Right renal pelvis (tissue), 4 donors: ENCODE data around the gene CLEC4E. TPM values are rescaled to one million over a fixed set of nuclear protein-coding genes. Genes with fewer than 3 reads are reported as not detected.
A peak's percentile ranks its signal among the peaks of the same experiment; 100 is the strongest.
"Not testable (repeated sequence)": the region's sequence is repeated elsewhere in the genome, so short reads cannot be mapped to it uniquely, and the experiment has no call there.

Source experiments
- DNase-seq, 4 donors: peaks; one replicate each; pipeline ENCODE4 v3.0.0-alpha.2; 2013; ENCODE audit warnings: low read depth in 4 of 4, low spot score in 3 of 4, missing footprints in 1 of 4
- polyA plus RNA-seq, 4 donors: library from polyadenylated mRNA; unstranded; fragments of 120-200 nt; gene quantifications; one replicate each; pipeline ENCODE4 v1.2.1, GENCODE V29; 2013; ENCODE audit not compliant: insufficient read length in 4 of 4

CLEC4E gene
- polyA plus RNA-seq, 4 donors, result 1.4 to 3.2 (median 2.0) TPM

DNA sequence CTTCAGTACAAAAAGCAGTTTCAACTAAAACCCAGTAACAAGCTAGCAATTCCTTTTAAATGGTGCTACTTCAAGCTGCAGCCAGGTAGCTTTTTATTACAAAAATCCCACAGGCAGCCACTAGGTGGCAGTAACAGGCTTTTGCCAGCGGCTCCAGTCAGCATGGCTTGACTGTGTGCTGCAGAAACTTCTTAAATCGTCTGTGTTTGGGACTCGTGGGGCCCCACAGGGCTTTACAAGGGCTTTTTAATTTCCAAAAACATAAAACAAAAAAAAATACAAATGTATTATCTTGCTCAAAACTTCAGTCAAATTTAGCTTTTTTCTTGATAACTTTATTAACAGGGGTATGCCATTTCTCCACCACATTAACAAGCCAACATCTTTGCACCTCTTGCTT, 3.6 kb upstream of the CLEC4E start:
- DNase-seq, result peak; percentile 44 to 54 (median 48)

DNA sequence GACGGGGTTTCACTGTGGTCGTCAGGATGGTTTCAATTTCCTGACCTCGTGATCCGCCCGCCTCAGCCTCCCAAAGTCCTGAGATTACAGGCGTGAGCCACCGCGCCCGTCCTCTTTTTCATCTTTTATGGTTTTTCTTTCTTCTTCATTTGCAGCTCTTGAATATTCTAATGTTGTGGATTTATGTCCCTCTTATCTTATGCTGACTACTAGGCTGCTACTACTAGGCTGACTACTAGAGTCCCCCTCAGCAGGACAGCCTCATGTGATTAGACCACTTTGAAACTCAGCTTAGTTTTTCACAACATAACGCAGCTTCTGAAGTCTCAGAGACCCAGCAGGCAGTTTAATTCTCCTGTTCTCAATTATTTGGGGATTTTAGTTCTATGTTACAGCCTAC, 857 bp upstream of the CLEC4E start:
- no peak for DNase-seq

DNA sequence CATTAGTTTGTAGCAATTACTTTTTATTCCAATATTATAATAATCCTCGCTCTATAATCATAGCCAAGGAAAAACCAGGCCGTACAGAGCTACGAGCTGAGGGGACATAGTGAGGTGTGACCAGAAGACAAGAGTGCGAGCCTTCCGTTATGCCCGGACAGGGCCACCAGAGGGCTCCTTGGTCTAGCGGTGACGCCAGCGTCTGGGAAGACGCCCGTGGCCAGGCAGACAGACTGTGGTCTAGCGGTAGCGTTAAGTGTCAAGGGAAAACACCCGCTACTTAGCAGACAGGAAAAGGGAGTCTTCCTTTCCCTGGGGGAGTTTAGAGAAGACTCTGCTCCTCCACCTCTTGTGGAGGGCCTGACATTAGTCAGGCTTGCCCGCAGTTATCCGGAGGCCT, 2.9 kb downstream of the CLEC4E start:
- not testable (repeated sequence) for DNase-seq

DNA sequence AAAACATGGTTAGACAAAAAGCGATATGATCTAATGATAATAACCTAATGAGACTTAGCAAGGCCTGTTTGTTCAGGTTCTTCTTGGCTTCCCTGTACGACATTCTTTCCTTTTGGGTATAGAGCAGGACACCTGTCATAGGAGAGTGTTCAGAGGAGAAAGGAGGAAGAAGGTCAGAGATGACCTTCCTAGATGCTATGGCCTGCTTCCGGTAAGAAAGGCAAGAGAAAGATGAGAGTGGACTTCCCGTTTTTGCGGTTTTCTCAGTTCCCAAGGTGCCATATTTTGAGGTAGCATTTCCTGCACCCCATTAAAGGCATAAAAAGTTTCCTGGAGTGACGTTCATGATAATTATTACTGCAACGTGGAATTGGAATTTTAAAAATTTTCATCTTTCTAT, 8.7 kb downstream of the CLEC4E start:
- no peak for DNase-seq

DNA sequence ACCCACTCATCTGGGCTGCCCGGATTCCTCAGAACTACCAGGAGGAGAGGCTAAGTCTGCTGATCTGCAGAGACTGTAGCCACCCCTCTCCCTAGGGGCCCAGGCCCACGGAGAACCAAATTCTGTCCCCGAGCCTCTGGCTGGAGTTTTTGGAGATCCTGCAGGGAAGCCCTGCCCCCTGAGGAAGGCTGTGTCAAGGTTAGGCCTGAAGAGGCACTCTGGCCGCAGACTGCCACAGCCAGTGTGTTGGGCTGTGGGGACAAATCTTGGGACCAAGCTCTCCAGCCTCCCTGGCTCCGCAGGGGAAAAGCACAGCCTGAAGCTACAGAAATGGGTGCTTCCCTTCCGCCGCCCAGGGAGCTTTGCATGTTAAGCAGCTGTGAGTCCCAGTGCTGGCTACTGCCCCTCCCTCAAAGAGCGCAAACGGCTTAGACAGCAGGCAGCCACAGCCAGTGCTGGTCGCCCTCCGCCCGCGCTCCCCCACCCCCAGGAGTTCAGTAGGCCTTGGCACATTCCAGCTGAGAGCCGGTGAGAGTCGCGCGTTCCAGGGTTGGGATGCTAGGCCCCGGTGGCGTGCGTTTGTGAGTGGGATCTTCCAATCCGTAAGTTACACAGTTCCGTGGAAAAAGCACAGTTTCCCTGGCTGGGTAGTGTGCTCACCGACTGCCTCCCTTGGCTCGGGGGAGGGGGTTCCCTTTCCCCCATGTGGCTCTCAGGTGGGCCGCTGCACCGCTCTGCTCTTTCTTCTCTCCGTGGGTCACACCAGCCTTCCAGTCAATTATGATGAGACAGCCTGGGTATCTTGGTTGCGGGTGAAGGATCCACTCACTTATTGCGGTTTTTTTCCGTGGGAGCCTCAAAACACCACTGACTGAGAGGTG, 13.2 kb downstream of the CLEC4E start:
- DNase-seq, result no peak

DNA sequence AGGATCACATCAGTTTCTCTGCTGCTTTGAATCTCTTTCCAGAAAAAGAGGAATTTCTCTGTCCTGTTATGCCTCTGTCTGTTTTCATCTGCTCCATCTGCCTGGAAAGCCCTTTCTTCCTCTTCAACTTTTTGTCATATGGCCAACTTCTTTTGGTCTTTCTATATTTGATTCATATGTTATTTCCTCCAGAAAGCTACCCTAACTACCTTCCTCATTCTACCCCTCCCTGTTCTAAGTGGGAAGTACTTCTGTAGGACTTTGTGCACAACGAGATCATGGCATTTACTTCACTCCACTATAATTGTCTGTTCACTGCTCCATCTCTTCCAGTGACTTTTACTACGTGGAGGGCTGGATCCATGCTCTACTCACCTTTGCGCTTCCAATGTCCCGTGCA, 21.5 kb downstream of the CLEC4E start:
- no peak for DNase-seq

DNA sequence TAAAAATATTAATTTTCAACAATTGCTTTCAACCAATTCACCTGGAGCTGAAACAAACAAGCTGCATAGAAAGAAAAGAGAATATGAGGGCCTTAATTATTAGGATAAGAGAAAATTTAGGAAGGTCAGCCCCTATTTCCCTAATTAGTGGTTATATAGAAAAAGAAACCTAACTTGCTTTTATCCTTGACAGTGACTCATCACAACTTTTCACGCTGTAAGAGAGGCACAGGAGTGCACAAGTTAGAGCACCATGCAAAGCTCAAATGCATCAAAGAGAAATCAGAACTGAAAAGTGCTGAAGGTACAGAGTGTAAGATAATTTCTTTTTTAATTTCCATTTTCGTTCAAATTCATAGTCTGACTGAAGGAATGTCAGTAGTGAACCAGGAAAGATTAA, 22.7 kb downstream of the CLEC4E start:
- DNase-seq, result no peak

DNA sequence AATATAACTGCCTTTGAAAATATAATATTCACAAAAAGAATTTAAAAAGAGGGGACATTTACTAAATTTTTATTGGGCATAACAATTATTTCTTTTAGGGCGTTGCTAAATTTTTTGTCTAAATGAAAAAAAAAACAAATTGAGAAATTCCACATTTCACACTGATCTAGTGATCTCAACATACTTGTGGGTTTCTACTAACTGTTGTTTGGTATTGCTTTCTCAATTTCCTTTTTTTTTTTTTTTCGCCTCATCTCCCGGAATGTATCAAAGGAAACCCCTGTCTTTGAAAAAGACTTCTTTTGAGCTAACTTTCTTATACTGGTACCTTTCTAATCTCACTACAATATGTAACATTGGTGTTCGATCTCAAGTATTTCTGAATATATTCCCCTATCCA, 27.4 kb downstream of the CLEC4E start, which contains the start of gene CLEC4D:
TSS of gene CLEC4D (plus strand) at position 248 of the 400 bp plus-strand sequence. CDS start 230 bp downstream, outside the sequence.
- no peak for DNase-seq

DNA sequence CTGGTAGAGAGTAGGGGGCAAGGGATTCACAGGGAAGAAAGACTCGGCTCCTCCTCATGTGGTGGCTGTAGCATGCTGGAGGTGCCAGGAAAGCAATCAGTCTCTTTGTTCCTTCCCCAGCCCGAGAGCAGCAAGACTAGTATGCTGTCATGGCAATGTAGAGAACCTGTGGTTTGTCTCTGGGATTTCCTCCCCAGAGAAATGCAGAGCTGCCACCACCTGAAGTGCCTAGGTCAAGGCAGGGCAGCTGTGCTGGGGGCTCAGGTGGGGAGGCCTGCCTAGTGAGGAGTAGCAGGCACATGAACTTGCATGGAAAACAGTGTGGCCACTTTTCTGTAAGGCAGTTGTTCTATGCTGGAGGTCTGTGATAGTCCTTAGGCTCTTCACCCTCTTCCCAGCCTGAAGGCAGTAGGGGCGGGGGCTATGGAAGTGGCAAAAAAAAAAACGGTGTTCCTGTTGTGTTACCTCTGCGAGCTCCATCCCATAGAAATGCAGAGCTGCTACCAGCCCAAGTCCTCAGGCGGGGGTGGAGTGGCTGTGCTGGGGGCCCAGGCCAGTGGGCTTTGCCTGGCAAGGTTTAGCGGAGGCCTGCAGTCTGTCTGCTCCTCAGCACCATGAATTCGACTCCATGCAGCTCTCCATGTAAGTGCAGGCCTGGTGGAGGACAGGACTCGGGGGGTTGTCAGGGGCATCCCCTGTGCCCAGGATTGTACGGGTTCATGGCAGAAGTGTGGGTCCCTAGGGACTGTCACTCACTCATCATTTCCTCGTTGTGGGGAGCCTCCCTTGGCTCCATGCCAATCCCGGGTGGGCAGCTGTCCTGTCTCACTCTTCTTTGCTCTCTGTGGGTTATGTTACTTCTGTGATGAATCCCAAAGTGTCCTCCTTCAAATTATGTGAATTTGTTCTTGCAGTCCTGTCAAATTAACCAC, 31.5 kb downstream of the CLEC4E start:
- DNase-seq, result no peak

DNA sequence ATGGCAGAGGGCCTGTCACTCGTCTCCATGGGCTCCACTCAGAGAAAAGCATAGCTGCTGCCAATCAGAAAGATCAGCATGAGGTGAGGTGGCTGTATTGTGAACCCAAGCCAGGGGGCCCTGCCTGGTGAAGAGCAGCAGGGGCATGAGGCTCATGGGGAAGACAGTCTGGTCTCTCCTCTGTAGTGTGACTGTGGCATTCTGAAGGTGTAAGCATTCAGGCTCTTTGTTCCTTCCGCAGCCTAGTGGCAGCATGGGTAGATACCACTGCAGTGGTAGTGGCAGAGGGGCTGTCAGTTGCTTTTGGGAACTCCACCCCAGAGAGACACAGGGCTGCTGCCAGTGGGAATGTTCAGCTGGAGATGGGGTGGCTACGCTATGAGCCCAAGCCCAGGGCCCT, 32.5 kb downstream of the CLEC4E start:
- DNase-seq, result no peak

DNA sequence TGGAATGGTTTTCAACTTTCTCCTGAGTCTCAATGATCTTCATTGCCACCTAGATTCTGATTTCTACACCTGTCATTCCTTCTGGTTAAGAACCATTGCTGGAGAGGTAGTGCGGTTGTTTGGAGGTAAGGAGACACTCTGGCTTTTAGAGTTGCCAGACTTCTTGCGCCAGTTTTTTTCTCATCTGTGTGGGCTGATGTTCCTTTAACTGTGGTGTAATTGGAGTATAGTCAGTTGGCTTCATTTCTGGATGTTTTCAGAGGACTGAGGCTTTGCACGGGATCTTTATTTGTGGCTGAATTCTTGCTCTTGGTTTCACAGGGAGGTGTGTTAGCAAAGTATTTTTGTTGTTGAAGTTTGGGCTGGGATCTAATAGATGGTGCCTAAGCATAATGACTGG, 33.1 kb downstream of the CLEC4E start:
- DNase-seq, result no peak

DNA sequence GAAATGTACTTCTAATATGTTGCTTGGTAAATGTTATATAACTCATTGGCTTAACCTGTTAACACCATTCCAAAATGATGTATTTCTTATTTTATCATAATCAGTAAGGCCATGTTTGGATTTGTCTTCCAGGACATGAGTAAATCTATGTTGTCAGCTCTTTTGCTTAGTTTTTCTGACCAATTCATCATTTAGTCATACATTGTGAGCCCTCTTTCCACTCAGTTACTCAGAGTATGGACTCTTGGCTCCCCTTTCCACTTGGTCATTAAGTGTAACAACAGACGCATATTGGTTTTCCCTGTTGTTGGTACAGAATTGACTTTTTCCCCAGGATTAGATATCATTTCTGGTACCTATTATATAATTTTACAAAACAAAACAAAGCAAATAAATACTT, 36.4 kb downstream of the CLEC4E start:
- no peak for DNase-seq

DNA sequence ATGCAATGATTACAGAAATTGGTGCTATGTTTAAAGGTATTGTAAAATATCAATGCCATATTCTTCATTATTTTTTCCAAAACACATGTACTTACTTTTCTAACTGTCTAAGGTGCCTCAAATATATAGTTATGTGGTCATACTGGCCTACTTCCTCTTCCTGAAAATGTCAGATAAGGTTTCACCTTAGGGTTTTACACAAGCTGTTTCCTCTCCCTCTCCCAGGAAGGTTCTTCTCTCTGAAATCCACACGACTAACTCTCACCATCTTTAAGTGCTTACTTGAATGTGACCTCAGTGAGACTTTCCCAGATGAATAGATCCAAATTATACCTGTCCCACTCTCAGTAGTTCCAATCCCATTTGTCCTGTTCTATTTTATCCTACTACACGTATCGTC, 39.0 kb downstream of the CLEC4E start:
- DNase-seq, result no peak

DNA sequence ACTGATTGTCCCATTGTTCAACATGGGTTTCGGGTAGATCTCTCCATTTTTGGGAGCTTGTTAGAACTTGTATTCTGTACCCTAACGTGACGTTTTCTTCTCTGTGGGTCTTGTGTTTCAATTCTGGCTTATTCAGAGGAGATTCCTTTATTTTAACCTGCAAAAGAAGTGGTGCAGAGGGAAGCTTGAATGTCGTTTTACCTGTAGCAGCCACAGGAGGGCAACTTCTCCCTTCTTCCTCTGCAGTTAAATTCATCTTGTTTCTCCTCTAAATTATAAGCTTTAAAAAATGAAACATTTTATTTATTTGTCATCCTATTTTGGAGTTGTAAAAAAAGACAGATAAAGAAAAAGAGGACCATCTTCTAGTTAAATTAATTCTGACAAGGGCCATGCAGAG, 41.1 kb downstream of the CLEC4E start:
- DNase-seq, result no peak

DNA sequence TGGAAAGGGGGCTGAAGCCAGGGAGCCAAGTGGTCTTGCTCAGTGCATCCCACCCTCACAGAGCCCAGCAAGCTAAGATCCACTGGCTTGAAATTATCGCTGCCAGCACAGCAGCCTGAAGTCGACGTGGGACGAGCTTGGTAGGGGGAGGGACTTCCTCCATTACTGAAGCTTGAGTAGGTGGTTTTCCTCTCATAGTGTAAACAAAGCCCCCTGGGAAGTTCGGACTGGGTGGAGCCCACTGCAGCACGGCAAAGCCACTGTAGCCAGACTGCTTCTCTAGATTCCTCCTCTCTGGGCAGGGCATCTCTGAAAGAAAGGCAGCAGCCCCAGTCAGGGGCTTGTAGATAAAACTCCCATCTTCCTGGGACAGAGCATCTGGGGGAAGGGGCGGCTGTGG, 44.6 kb downstream of the CLEC4E start:
- DNase-seq, result not testable (repeated sequence)

DNA sequence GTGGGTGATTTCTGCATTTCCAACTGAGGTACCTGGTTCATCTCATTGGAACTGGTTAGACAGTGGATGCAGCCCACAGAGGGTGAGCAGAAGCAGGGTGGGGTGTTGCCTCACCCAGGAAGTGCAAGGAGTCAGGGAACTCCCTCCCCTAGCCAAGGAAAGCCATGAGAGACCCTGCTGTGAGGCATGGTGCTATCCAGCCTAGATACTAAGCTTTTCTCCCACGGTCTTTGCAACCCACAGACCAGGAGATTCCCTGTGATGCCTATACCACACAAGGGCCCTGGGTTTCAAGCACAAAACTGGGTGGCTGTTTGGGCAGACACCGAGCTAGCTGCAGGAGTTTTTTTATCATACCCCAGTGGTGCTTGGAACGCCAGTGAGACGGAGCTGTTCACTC, 45.0 kb downstream of the CLEC4E start:
- DNase-seq, result not testable (repeated sequence)

DNA sequence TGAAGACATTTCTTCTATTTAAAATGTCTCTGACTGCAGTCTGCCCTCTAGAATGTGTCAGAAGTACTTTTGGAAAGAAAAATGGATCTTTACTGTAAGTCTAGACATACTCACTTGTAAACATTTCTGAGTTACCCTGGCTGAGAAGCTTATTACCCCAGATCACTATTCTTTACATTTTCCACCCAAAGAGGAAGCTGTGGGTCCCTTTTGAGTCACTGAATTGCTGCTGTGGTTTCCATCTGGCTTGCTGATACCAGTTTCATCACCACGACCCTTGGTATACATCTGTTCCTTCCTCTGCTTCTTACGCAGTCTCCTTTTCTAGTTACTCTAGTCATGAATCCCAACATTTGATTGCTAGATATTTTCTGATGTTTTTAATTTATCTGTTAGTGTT, 47.6 kb downstream of the CLEC4E start:
- DNase-seq, result no peak

DNA sequence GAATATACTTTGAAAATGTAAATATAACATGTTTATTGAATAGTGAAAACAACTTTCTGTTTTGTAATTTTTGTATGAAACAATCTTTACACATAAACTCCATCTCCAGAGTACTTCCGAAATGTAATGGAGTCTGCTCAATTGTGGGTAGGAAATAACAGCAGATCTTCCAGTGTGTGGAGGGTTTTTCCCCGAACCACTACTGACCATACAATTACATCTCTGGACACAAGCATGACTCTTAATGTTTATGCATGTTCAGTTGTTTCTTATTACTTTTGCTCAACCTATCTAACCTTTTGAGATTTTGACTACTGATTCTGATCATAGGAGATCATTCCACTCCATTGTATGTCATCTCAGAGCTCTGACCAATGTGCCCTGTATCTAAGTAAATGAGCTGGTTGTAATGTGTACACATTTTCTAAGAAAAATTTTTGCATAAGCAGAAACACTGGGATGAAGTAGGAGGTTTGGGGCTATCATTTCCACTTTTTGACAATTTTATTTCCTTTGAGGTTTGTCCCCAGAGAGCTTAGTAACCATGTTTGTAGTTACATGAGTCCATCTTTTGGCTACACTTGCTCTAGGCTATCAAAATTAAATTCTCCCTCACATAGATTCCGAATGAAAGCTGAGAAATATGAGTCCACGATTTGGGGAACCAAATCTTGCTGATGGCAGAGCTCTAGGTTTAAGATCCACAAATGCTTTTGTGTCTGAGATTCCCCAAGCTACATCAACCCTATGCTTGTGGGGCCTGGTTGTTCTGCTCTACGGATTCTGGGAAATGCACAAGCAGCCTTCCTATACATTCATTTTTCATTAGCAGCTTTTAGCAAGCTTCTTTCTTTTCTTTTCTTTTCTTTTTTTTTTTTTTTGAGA, 48.8 kb downstream of the CLEC4E start:
- DNase-seq, result no peak
